DMS53 treated with DMSO at 0.1 percent for 48 hours (cell line): ENCODE data around the gene BPIFB6.

Source experiments
- DNase-seq: peaks from one replicate; lab custom pipeline; 2025; ENCODE audit not compliant: unreplicated experiment; lab: John Stamatoyannopoulos, UW

Gene BPIFB6, protein sequence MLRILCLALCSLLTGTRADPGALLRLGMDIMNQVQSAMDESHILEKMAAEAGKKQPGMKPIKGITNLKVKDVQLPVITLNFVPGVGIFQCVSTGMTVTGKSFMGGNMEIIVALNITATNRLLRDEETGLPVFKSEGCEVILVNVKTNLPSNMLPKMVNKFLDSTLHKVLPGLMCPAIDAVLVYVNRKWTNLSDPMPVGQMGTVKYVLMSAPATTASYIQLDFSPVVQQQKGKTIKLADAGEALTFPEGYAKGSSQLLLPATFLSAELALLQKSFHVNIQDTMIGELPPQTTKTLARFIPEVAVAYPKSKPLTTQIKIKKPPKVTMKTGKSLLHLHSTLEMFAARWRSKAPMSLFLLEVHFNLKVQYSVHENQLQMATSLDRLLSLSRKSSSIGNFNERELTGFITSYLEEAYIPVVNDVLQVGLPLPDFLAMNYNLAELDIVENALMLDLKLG

DNA sequence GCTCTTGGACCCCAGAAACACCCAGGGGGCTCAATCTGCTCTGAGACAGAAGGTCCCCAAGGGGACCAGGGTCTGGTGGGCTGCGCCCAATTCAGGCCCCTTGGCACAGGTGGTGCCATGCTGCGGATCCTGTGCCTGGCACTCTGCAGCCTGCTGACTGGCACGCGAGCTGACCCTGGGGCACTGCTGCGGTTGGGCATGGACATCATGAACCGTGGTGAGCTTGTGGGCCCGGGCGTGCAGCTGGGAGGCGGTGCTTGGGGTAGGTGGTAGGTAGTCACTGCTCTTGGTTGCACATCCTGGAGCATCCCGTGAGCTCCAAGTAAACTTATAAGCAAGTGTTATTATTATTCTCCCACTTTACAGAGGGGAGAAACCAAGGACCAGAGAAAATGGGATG lies at the start of gene BPIFB6:
Gene BPIFB6 (plus strand): TSS at position 118 of the 400 bp plus-strand sequence. CDS start 0 bp downstream, at position 118.
- no peak for DNase-seq

DNA sequence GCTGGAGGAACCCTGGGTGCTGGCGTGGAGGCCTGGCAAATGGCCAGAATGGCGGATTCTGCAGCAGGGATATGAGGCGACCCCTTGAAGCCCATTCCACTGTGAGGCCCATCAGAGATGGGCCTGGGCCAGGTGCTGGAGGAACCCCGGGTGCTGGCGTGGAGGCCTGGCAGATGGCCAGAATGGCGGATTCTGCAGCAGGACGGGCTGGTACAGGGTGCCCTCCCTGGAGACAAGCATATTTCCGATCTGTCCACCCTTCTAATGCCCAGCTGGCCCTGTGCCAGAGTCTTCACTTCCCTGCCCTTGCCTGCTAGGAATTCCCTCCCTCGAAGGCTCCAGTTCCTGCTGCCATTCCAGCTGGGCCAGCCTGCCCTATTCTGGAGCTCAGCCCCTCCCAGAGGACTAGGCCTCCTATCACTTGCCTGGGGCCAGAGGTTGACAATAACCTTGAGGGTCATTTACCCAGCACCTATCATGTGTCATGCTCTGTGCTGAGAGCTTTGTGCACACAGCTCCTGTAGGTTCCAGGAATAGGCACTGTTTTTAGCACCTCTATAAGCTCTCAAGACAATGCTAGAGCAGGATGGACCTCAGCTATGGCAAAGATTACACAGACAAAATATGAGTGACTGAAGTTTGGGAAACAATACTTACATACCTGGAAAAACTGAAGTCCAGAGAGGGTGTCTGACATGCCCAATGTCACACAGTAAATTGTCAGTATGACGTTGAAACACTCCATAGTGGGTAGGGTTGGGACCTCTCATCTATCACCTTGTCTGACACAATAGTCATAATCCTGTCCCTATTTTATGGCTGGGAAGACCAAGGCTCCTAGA lies 48.6 kb upstream of the BPIFB6 start:
- DNase-seq = no peak

- no peak for DNase-seq
Observed at GRCh38 chr20:32983459-32984112, 47.9 kb upstream of the BPIFB6 start.

DNA sequence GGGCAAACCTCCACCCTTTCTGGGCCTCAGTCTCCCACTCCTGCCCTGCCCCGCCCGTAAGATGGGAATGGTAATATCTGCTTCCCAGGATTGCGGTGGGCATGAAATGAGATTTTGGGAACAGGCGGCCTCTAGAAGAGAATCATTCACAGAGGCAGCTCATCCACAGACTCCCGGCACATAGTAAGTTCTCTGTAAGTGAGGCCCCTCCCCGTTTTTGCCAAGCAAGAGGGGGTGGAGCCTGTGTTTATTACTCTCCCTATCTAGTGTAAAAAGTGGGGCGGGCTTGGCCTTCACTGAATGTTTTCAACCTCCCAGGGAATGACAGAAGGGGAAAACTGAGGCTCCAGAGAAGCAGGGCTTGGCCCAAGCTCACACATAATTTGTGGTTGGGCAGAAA lies 47.3 kb upstream of the BPIFB6 start:
- DNase-seq = no peak

DNA sequence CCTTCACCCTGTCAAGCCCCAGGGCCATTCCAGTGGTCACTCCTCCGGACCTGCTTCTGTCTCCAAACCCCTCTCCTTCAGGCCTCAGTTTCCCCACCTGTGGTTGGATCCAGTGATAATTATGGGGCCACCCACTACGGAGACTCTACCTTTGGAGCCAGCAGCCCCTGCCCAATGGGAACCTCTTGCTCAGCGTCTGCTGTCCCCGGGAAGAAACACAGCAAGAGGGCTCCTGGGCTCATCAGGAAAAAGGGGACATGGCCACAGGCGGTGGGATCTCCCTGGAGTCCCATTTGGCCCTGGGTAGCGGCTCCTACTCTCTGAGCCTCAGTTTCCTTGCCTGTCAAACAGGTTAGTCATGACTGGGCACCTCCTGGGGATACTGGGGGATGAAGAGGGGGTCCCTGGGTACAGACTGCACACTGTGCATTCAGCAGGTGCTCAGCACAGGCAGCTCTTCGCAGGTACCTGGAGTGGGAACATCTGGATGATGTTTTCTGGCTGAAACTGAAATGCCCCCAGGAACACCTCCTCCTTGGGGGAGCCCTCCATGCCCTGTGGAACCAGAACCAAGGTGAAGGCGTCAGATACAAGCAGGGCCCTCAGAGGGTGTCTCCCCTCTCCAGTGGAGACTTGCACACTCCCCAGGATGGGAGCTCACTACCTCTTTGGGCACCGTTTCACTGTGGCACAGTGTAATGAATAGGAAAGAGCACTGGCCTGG lies 46.7 kb upstream of the BPIFB6 start:
- no peak for DNase-seq

GRCh38 chr20:32985596-32985995 lies 45.9 kb upstream of the BPIFB6 start:
- no peak for DNase-seq

DNA sequence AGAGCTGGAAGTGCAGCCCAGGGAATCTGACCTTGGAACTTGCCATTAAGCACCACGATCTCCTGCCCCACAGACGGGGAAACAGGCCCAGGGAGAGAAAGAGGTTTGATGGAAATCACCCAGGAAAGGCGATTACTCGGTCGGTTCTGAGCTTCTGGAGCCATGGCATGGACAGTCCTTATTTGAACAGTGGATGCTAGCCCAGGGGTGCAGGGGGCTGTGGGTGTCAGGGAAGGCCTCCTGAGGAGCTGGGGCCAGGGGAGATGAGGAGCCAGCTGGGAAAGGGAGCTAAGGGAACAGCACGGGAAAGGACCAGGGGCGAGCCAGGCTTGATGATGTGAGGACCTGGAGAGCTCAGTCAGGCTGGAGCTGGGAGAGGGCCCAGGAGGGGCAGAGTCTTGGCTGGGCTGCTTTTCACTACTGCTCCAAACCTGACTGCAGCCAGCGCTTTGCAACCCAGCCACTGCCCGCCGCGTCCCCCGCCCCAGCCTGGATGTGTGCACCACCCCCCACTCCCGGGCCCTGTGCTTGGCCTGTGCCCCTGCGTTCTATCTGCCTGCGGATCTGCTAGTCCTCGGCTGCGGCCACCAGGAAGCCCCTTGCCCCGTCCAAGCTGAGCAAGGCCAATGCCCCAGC lies 45.0 kb upstream of the BPIFB6 start:
- DNase-seq = no peak

DNA sequence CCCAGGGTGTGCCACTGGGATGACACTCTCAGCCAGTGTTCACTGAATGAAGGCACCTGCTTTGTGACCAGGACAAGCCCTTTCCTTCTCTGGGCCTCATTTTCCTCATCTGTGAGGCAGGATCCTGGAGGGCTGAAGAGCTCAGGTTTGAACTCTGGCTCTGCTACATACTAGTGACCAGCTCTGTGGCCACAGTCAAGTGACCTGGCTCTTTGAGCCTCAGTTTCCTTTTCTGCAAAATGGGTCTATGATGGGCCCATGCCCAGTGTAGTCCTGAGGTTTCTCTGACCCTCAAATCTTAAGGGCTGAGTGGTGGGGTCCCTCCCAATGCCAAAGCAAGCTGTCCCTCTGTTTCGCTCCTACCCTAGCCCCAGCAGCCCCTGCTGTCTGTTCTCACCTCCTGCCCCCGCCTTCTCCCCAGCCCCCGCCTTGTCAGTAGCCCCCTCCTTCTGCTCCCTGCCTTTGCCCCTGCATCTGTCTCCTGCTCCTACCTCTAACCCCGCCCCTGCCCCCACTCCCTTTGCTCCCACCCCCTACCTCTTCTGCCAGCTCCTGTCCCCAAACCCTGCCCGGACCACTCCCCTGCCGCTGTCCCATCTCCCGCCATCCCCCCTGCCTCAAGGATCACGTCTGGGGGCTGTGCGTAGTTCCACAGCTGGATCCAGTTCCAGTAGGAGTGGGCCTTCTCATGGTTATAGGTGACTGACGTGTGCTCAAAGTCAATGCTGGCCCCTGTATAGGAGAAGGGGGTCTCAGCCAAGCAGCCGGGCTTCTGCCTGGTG lies 44.2 kb upstream of the BPIFB6 start:
- no peak for DNase-seq

DNA sequence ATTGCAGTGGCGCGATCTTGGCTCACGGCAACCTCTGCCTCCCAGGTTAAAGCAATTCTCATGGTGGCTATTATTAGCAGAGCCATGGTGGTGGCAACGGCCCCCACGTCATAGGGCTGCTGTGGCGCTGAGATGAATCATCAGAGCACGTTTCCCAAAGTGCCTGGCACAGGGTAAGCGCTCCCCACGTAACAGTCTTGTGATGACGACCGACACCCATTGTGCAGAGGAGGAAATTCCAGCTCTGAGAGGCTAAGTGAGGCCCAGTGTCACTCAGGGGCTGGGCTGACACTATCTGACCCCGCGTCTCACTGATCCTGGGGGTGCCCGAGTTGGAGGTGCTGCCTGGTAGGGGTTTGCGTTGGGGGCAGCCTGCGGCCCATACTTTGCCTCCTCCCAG lies 43.4 kb upstream of the BPIFB6 start:
- DNase-seq = no peak

DNA sequence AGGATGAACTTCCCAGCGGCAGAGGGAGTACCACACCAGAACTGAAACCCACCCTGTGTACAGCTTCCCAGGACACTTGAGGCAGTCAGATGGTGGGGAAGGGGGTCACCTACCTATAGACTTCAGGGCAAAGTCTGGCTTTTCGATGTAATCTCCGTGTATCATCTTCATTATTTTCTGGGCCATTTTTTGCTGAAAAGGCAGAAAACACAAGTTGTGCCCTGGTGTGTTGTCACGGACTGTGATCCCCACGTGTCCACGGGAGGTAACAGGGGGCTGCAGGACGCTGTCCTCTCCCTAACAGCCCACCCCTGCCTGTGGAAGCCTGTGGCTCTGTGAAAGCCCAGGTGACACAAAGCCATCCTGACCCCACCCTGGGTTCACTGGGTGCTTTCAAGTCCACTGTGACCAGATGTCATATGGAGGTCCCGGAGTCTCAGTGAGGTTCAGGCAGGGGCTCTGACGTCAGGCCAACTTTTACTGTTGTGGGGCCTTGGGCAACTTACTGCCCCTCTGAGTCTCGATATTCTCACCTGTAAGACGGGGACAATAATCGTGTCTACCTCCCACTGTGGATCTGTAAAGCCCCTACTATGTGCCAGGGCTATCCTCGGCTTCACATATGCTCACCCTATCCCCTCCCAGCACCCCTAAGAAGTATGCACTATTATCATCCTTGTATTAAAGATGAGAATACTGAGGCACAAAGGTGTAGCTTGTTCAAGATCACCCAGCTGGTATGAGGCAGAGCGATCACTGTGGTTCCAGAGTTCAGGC lies 41.8 kb upstream of the BPIFB6 start:
- DNase-seq = no peak

DNA sequence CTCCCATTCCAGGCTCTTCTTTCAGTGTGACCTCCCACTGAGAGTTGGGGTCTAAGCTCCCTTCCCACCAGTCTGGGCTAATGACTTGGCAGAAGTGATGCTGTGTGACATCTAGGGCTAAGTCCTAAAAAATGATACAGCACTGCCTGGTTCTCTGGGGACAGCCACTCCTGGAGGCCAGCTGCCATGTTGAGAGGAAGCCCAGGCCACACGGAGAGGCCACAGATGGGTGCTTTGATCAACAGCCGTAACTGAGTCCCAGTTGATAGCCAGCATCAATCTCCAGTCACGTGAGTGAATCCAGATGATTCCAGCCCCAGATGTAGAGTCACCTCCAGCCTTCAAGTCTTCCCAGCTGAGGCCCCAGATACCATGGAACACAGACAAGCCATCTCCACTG lies 41.0 kb upstream of the BPIFB6 start:
- DNase-seq = no peak

DNA sequence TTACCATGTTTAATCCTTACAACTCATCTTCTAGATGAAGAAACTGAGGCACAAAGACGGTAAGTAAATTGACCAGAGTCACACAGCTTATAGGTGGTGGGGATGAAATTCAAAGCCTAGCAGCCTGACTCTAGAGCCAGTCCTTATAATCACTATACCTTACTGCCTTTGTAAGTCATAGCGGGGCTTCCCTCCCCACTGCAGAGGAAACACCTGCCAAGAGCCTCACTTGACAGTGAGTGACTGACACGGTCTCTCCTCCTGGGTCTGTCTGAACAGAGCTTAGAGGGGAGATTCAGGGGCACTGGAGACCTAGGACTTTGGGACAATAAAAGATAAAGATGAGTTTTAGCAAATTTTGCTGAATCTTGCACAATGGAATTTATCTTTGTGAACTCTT lies 40.1 kb upstream of the BPIFB6 start:
- no peak for DNase-seq

DNA sequence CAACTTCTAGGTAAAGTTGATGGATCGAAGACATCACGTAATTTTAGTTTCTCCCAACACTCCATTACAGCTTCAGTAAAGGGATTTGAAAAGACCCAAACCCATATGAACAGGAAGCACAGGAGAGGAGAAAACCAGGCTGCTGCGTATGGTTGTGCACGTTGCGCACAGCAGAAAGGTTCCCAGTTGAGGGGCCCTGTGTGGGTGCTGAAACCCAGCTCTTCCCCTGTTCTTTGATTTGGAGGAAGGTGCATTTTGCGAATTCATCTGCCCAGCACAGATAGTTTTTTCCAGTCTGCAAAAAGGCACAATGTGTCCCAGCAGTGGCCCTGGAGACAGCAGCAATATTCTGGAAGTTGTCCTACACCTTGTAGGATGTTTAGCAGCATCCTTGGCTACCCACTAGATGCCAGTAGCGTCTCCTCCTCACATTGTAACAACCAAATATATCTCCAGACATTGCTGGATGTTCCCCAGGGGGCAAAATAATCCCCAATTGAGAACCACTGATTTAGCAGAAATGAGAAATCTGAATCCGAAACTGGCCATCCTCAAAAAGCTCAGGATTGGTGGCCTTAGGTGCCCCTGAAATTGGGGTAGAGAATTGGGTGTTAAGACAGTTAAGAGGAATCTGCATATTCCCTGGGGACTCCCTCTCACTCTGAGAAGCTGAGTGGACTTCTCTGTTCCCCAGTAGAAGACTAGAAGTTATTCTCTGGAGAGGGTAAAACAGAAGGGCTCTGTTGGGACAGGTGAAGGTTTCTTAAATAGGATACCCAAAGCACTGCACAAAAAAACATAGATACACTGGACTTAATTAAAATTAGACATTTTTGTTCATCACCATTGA lies 39.4 kb upstream of the BPIFB6 start:
- no peak for DNase-seq

DNA sequence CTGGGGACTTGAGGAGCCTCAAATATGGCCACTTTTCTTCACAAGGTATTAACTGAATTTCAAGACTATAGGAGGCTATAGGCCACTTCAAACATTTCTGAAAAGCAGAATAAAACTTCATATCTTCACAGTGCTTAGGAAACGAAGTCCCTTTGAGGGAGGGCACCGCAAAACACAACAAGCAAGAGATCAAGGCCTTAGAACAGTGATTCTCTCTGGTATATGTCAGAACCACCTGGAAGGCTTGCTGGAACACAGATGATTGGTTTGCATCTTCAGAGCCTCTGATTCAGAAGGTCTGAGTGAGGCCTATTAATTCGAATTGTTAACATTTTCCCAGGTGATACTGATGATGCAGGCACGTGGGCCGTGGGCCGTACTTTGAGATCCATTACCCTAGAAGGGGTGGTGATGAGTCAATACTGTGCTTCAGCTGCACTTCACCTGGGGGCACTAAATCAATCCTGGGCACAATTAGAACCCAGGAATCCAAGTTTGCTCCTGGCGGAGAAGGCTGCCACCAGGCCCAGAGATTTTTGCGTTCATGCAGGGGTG lies 37.9 kb upstream of the BPIFB6 start:
- no peak for DNase-seq

DNA sequence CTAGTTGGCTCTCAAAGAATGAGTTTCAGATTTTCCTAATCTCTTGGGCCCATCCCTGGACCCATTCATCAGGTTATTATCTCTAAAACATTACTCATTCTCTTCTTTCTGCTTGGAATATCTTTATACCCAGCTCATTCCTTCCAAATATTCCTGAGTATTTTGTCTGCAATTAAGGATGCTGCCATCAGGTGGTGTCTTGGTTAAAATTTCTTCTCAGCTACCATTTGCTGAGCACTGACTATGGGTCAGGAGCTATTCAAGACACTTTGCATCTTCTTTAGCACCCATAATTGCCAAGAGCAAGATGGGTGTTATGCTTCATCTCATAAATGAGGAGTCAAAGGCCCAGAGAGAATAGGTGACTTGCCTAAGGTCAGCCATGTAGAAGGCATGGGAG lies 35.6 kb upstream of the BPIFB6 start:
- DNase-seq = no peak

DNA sequence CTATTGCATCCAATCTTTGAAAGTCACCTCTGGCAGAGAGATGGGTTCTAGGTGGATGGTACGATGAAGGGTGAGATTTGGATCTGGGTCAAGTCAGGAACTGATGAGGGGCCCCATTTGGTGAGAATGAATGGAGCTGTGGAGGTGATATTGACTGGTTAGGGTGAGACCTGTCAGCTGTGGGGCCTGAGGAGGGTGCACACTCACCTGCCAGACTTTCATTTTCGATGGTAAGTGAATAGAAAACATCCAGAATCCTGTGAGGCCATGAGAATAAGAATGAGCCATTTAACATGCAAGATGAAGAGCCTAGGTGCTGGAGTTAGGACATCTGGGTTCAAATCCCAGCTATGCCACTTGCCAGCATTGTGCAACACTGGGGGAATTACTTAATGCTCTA lies 34.0 kb upstream of the BPIFB6 start:
- DNase-seq = no peak

GRCh38 chr20:32999603-33000250 lies 31.7 kb upstream of the BPIFB6 start:
- DNase-seq = no peak
